ENCODE measurements around the gene PALM2AKAP2.
"Not testable (repeated sequence)": the region's sequence is repeated elsewhere in the genome, so short reads cannot be mapped to it uniquely, and the experiment has no call there.

The PALM2AKAP2 gene

DNA sequence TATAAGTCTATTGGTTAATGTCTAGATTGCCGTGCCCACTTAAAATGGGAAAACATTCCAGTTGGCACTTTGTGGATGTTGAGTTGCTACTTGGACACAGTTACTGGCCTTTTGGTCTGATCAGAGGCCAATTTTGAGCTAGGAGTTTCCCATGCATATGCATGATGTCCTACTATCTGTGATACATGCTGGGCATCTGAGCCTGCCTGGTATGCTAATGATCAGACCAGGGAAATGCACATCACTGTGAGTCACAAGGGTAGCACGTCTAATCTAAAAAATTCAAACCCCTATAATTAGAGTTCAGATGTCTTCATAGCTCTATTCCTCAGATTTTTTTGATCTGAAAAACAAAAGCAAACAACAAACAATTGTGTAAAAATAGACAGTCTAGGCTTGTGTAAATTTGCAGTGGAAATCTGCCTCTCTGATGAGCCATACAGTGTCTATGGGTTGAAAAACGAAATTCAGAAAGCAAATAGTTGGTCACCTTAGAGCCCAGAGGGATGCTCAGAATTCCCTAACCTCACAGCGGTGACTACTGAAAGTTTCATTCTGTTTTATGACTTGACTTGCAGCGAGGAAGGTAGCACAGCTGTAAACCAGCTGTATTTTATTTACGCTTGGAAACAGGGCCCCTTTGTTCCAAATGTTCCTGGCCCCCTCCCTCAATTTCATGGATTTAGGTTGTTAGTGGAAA, 37.3 kb downstream of the PALM2AKAP2 start:
- H3K27ac ChIP-seq (ENCODE audit: low read depth, low read length, severe bottlenecking): peak overlapping the region; percentile 96

DNA sequence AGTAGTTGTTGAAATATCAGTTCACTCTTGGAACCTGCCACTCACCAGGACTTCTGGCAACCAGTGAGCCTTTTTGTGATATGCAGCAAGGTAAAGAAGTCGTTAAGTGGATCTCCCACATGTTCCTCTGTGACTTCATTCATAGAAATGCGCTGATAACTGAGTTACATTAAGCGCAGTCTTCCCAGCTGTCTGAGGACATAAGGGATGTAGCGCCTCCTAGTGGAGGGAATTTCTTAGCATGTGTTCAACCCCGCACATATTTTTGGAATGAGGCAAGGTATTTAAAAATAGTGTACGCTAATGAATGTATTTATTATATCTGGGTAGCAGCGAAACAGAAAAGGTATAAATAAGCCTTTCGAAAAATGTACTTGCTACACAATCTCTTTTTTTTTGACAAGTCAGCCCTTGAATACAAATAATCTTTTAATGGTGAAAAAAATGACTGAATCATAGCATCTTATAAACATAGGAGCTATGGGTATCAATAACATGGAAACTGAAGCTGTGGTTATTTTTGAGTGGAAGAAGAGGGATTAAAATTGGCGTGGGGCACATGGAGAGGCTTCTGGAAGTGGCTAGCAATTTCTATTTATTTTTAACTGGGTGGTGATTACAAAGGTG, 38.0 kb downstream of the PALM2AKAP2 start:
- H3K36me3 ChIP-seq (ENCODE audit: control insufficient read depth, insufficient read depth, low read length): peaks cover 11% of the 10 kb centered on the region
- peak overlapping the region; percentile 96 for H3K27ac ChIP-seq (ENCODE audit: low read depth, low read length, severe bottlenecking)
- 8 to 10% methylated on average over 5 to 7 of the region's 9 CpGs for WGBS, 2 experiments (ENCODE audit: insufficient coverage in 2 of 2)
- H3K9me3 ChIP-seq (ENCODE audit: control insufficient read depth, low read length): peaks cover 4% of the 10 kb centered on the region
- peaks cover 30% of the 10 kb centered on the region for H3K4me1 ChIP-seq (ENCODE audit: control insufficient read depth, insufficient read depth, low read length, poor library complexity, severe bottlenecking)
- no peak overlapping the region for H3K4me3 ChIP-seq (ENCODE audit: extremely low read depth, insufficient read depth, low read length, poor library complexity, severe bottlenecking)

More for the DNA sequence above, 37.3 kb downstream of the PALM2AKAP2 start:
- Histone ChIP-seq H3K4me3 (ENCODE audit: extremely low read depth, insufficient read depth, low read length, poor library complexity, severe bottlenecking) (no peak overlapping the region), H3K36me3 (ENCODE audit: control insufficient read depth, insufficient read depth, low read length) (peaks cover 11% of the 10 kb centered on the region), H3K4me1 (ENCODE audit: control insufficient read depth, insufficient read depth, low read length, poor library complexity, severe bottlenecking) (peaks cover 30% of the 10 kb centered on the region), H3K9me3 (ENCODE audit: control insufficient read depth, low read length) (peaks cover 4% of the 10 kb centered on the region)
- WGBS, 2 experiments (ENCODE audit: insufficient coverage in 2 of 2): 78 to 91% methylated on average over 4 to 5 of the region's 6 CpGs

DNA sequence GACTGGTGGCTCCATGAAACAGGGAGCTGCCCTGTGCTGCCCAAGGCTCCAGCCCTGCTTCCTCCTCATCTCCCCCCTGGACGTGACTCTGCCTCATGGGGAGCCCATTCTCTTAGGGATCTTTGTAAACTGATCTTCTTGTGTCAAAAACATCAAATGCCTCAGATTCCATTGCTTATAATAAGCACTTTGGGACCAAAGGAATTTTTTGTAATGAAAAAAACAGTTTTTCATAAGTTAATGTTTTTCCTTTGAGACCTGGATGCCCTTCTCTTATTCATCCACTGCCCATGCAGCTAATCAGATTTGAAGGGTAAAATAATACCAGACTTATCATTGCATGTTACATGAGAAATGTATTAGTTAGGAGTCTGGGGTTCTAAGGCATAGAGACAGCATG, 41.7 kb downstream of the PALM2AKAP2 start:
- Histone ChIP-seq H3K36me3 (ENCODE audit: control insufficient read depth, insufficient read depth, low read length) (no peaks in the 10 kb centered on the region), H3K4me1 (ENCODE audit: control insufficient read depth, insufficient read depth, low read length, poor library complexity, severe bottlenecking) (peaks cover 8% of the 10 kb centered on the region), H3K9me3 (ENCODE audit: control insufficient read depth, low read length) (no peaks in the 10 kb centered on the region), H3K27ac (ENCODE audit: low read depth, low read length, severe bottlenecking) (no peak overlapping the region), H3K4me3 (ENCODE audit: extremely low read depth, insufficient read depth, low read length, poor library complexity, severe bottlenecking) (no peak overlapping the region)
- WGBS, 2 experiments (ENCODE audit: insufficient coverage in 2 of 2): 60 to 100% methylated on average over 1 of the region's 1 CpG

GRCh38 chr9:109825383-109825782, 45.4 kb downstream of the PALM2AKAP2 start:
- not testable (repeated sequence) for H3K9me3 ChIP-seq (ENCODE audit: control insufficient read depth, low read length); H3K4me3 ChIP-seq (ENCODE audit: extremely low read depth, insufficient read depth, low read length, poor library complexity, severe bottlenecking); H3K36me3 ChIP-seq (ENCODE audit: control insufficient read depth, insufficient read depth, low read length); H3K27ac ChIP-seq (ENCODE audit: low read depth, low read length, severe bottlenecking); H3K4me1 ChIP-seq (ENCODE audit: control insufficient read depth, insufficient read depth, low read length, poor library complexity, severe bottlenecking)
- WGBS, 2 experiments (ENCODE audit: insufficient coverage in 2 of 2): no CpG with 5 or more reads among the region's 2 CpGs

GRCh38 chr9:109826559-109826958, 46.6 kb downstream of the PALM2AKAP2 start:
- H3K27ac ChIP-seq (ENCODE audit: low read depth, low read length, severe bottlenecking): no peak overlapping the region
- peaks cover 4% of the 10 kb centered on the region for H3K4me1 ChIP-seq (ENCODE audit: control insufficient read depth, insufficient read depth, low read length, poor library complexity, severe bottlenecking)
- H3K36me3 ChIP-seq (ENCODE audit: control insufficient read depth, insufficient read depth, low read length): no peaks in the 10 kb centered on the region
- H3K4me3 ChIP-seq (ENCODE audit: extremely low read depth, insufficient read depth, low read length, poor library complexity, severe bottlenecking): no peak overlapping the region
- H3K9me3 ChIP-seq (ENCODE audit: control insufficient read depth, low read length): no peaks in the 10 kb centered on the region
- no CpG with 5 or more reads among the region's 1 CpG for WGBS, 2 experiments (ENCODE audit: insufficient coverage in 2 of 2)

- Histone ChIP-seq H3K36me3 (ENCODE audit: control insufficient read depth, insufficient read depth, low read length) (no peaks in the 10 kb centered on the region), H3K4me1 (ENCODE audit: control insufficient read depth, insufficient read depth, low read length, poor library complexity, severe bottlenecking) (peaks cover 4% of the 10 kb centered on the region), H3K27ac (ENCODE audit: low read depth, low read length, severe bottlenecking) (no peak overlapping the region), H3K4me3 (ENCODE audit: extremely low read depth, insufficient read depth, low read length, poor library complexity, severe bottlenecking) (no peak overlapping the region), H3K9me3 (ENCODE audit: control insufficient read depth, low read length) (no peaks in the 10 kb centered on the region)
- 100% methylated on average over 1 to 3 of the region's 3 CpGs for WGBS, 2 experiments (ENCODE audit: insufficient coverage in 2 of 2)
Measured at GRCh38 chr9:109828254-109828653, 48.3 kb downstream of the PALM2AKAP2 start.

Data from mesodermal cell (in vitro differentiated cells).